SH-SY5Y (cell line): ENCODE results near the gene VPS9D1.

Source experiments
- GATA2 ChIP-seq: IDR thresholded peaks from 2 replicates; pipeline ENCODE4 v1.6.1; 2011; ENCODE audit warnings: mild to moderate bottlenecking, low read depth, low read length
- GATA3 ChIP-seq: IDR thresholded peaks from 2 replicates; pipeline ENCODE4 v1.6.1; 2011; ENCODE audit warnings: low read depth, mild to moderate bottlenecking, low read length, moderate library complexity

VPS9D1 gene

GRCh38 chr16:89723279-89724250 is 2.9 kb upstream of the VPS9D1 start:
- TF ChIP-seq GATA2 (no peak), GATA3 (no peak)

GRCh38 chr16:89722392-89723278 is 1.9 kb upstream of the VPS9D1 start:
- no peak for TF ChIP-seq GATA3
- TF ChIP-seq GATA2 = no peak

GRCh38 chr16:89721546-89722391 is 1.1 kb upstream of the VPS9D1 start:
- no peak for TF ChIP-seq GATA3
- TF ChIP-seq GATA2 = no peak

- no peak for TF ChIP-seq GATA3
- no peak for TF ChIP-seq GATA2
Measured at GRCh38 chr16:89720551-89720812, 216 bp downstream of the VPS9D1 start.

GRCh38 chr16:89717688-89718505 is 2.8 kb downstream of the VPS9D1 start:
- TF ChIP-seq GATA2 (no peak), GATA3 (no peak)

GRCh38 chr16:89716916-89717687 is 3.6 kb downstream of the VPS9D1 start:
- TF ChIP-seq GATA2 (no peak), GATA3 (no peak)

GRCh38 chr16:89716493-89716892 is 4.2 kb downstream of the VPS9D1 start:
- TF ChIP-seq GATA2 = no peak
- TF ChIP-seq GATA3 = no peak

- no peak for TF ChIP-seq GATA3
Measured at GRCh38 chr16:89712274-89712781, 8.4 kb downstream of the VPS9D1 start.

- TF ChIP-seq GATA2 (no peak), GATA3 (no peak)
Measured at GRCh38 chr16:89711601-89712273, 9.0 kb downstream of the VPS9D1 start.

- no peak for TF ChIP-seq GATA2
- no peak for TF ChIP-seq GATA3
Measured at GRCh38 chr16:89710709-89711564, 9.8 kb downstream of the VPS9D1 start.
